T47D (cell line): ENCODE data around the gene RASGRP4.

Experiments
- DNase-seq, 2 experiments: peaks; one replicate each; pipeline versions ENCODE4 v3.0.0 to v3.0.0-alpha.2; 2011 to 2012; ENCODE audit warnings: low read depth in 1 of 2, low spot score in 1 of 2
- JUND ChIP-seq: IDR thresholded peaks from 2 replicates; pipeline ENCODE4 v1.6.1; 2012; ENCODE audit warnings: low read depth
- in situ Hi-C: cut with HindIII; loops from 2 replicates; pipeline ENCODE4 v1.10.0; 2016; ENCODE audit warnings: low sequenced_read_pairs, low pct_unique_long_range_greater_than_20kb

RASGRP4 gene

DNA sequence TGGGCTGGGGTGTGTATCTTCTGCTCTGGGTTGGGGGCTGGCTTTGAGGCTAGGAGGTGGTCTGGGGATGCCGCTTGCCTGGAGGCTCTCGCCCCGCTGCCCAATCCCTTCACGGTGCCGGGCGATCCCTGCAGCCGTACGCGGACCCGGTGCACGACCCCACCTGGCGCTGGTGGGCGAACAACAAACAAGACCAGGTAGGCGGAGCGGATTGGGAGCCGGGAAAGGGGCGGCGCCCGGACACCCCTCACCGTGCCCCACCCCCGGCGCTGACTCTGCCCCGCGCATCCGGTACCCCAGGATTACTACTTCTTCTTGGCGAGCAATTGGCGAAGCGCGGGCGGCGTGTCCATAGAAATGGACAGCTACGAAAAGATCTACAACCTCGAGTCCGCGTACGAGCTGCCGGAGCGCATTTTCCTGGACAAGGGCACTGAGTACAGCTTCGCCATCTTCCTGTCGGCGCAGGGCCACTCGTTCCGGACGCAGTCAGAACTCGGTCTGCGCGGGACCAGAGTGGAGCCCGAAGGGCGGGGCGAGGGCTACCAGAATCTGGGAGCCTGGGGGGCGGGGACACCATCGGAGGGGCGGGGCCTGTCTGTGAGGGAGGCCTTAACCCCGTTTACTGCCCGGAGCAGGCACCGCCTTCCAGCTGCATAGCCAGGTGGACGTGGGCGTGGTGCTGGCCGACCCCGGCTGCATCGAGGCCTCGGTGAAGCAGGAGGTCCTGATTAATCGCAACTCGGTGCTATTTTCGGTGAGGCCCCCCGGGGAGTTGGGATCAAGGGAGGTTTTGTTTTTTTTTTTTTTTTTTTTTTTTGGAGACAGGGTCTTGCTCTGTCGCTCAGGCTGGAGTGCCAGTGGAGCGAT, 63.7 kb downstream of the RASGRP4 start:
- TF ChIP-seq JUND, result no peak
- in situ Hi-C loops, result no loop called here
- DNase-seq, result peak; percentile 73 to 92

DNA sequence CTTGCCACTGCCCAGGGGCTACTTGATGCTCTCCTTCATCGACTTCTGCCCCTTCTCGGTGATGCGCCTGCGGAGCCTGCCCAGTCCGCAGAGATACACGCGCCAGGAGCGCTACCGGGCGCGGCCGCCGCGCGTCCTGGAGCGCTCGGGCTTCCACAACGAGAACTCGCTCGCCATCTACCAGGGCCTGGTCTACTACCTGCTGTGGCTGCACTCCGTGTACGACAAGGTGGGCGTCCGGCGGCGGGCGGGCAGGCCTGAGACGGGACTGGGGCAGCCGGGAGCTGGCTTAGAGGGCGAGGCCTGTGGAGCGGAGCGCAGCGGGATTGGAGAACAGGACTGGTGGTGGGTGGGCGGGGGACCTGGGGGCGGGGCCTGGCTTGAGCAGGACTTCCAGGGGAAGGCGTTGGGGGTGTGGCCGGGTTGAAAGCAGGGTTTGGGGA, 64.4 kb downstream of the RASGRP4 start:
- peak; percentile 65 to 85 for DNase-seq
- no peak for TF ChIP-seq JUND
- in situ Hi-C loops, result no loop called here

DNA sequence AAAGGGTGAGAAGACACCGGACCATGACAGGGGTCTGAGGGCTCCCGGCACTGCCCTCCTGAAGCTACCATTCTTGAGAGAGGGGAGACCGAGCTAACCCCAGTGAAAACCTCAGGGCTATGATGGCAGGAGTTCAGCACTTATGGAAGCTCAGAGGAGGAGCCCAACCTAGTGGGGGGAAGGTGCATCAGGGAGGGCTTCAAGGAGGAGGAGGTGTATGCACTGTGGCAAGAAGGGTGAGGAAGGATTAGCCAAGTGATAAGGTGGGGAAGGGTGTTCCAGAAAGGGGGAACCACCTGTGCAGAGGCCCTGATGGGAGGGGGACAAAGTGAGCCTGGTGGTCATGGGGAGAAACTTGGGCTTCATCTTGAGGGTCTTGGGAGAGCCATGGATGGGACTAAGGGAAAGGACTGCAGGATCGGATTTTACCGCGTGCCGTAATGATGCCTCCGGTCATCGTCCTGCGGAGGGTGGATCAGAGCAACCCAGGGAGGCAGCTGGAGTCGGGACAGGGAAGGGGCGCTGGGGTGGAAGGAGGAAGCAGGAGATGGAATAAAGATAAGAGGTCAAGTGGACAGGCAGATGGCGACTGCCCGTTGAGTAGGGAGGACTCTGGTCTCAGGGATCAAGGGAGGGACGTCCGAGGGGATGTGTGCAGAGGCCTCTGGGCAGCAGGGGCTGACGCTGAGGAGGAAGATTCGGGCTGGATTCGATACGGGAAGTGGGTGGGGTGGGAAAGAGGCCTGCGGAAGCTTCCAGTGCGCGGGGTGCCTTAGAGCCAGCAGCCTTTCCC, 65.0 kb downstream of the RASGRP4 start:
- no peak for TF ChIP-seq JUND
- in situ Hi-C loops, result no loop called here
- DNase-seq, result no peak

DNA sequence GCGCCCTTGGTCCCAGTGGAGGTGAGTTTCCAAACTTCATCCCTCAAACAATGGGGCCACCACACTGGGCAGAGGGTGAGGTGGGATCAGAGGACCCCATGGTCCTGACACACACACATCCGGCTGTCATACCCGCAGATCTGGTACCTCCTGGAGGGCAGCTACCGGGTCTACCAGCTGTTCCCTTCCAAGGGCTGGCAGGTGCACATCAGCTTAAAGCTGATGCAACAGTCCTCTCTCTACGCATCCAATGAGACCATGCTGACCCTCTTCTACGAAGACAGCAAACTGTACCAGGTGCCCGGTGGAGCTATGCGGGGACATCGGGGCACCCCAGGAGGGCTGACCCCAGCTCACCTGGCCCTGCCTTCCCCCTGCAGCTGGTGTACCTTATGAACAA, 65.7 kb downstream of the RASGRP4 start:
- in situ Hi-C loops, result no loop called here
- DNase-seq, result no peak
- TF ChIP-seq JUND, result no peak

DNA sequence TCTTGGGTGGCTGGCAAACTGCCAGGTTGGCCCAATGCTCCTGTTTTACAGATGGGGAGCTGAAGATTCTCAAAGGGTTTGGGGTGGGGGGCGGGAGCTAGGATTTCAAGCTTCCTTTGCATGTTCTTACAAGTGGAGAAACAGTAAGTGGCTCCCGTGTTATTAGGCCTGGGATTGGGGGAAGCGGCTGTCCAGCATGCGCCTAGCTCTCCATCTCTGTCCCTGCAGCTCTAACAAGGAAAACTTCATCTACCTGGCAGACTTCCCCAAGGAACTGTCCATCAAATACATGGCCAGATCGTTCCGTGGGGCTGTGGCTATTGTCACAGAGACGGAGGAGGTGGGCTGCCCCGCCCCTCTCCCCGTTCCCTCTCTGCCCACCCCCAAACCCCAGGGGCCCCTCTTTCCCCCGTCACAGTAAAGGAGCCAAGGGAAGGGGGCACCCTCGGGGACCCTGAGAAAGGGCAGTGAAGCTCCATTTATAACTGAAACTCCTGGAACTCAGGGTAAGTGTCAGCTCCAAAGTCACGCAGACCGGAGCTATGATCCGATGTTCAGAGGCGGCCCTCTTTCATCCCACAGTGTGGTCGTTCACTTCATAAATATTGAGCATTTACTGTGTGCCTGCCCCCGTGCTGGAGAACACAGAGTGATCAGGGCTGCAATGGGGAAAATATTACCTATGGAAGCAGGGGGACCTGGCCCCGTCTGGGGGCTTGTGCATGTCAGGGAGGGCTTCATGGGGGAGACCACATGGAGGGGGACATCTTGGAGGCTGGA, 66.6 kb downstream of the RASGRP4 start:
- in situ Hi-C loops, result no loop called here
- no peak for TF ChIP-seq JUND
- DNase-seq, result no peak
